GM21423 (cell line): ENCODE results near the gene FOCAD.
"Not testable (repeated sequence)": the region's sequence is repeated elsewhere in the genome, so short reads cannot be mapped to it uniquely, and the experiment has no call there.

ENCODE experiments used
- ATAC-seq: cut with Tn5 transposase; IDR thresholded peaks from one replicate; pipeline ENCODE4 v1.9.1; 2021; ENCODE audit warnings: mild to moderate bottlenecking, moderate library complexity; ENCODE audit not compliant: unreplicated experiment

Gene FOCAD, protein sequence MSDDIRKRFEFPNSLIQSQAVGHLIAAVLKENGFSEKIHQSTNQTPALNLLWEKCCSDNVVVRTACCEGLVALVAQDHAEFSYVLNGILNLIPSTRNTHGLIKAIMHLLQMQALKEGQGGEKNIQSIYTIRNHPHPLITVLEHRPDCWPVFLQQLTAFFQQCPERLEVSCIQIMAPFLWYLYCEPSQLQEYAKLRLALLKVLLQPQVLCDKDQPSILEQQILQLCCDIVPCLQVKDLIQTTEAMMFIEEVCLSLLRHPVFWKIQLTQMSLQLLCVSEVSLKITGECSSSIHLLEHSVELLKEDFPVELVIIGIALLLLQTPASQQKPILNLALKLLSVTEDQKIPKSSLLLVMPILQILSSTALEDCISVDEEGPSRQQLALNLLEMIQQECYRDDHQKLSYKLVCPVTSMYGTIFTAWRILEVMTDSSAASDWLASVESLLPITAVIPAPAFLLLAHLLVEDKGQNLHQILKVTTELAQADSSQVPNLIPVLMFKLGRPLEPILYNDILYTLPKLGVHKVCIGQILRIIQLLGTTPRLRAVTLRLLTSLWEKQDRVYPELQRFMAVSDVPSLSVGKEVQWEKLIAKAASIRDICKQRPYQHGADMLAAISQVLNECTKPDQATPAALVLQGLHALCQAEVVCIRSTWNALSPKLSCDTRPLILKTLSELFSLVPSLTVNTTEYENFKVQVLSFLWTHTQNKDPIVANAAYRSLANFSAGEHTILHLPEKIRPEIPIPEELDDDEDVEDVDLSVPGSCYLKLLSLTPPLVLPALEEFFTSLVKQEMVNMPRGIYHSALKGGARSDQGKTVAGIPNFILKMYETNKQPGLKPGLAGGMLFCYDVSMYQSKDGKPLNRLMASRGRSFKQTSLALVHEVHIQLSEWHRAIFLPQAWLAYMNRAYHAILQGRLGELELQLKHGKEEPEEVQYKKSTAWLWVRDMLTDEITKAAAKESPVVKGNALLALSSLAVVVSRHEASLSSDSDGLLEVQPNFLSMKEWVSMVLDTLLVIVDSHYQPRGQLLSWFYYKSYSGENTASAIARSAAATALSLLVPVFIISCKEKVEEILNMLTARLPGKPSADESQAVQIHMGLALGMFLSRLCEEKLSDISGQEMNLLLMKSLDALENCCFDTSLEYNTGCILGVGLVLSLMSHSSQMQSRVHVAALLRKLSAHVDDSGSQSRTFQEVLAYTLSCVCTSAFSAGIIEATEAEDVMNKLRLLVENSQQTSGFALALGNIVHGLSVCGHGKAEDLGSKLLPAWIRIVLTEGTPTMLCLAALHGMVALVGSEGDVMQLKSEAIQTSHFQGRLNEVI (N-terminal part only)

DNA sequence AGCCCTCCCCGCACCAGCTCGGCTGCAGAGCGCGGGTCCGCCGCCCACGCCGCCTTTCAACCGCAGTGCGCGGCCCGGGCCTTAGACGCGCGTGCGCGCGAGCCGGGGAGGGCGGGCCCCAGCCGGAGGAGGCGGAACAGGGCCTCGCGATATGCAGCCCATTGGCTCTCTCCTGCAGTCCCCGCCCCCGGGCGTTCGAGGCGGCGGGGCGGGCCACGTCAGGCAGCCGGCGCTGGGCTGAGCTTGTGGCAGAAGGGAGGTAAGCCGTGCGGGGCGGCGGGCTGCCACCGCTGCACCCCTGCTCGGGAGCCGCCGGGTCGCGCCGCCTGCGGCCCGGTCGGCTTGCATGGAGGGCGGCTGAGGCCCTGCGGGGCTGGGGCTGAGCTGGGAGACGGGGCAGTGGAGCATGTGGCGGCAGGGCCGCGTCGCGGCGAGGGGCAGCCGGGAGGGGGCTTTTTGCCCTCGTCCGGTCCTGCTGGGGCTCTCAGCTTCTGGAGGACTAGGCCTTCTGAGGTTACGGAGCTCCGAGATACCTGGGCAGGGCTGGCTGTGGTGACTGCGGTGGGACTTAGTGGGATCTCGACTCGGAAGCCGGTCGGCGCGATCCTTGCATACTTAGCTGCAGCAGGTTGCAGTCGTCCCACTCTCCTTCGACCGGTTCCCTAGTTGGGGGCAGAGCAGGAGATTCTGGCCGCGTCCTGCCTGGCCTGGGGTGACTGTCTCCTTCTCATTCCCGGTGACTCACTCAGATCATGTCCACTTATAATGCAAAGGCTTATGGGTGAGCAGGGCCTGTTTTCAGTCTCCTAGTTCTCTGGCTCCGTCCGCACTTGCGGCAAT lies at the start of gene FOCAD:
Gene FOCAD (plus strand): TSS at position 225 of the 840 bp plus-strand sequence. CDS start 31,095 bp downstream, outside the sequence.
- ATAC-seq, result peak; percentile 99

DNA sequence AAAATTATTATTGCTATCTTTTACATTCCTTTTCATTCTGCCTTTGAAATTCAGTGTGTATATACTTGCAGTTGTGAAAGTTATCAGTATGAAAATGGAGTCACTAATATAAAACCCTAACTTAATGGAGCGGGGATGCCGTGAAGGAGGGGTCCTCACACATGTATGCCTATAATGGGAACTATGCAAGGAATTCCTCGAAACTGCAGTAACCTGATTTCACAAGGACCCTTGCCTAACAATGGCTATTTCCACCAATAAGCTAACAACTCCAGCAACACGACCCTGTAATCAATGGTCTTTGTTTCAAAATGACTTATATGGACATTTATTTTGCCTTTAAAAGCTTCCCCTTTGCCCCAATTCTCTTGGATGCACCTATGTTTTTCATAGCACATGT lies 49.2 kb upstream of the FOCAD start:
- ATAC-seq, result no peak

DNA sequence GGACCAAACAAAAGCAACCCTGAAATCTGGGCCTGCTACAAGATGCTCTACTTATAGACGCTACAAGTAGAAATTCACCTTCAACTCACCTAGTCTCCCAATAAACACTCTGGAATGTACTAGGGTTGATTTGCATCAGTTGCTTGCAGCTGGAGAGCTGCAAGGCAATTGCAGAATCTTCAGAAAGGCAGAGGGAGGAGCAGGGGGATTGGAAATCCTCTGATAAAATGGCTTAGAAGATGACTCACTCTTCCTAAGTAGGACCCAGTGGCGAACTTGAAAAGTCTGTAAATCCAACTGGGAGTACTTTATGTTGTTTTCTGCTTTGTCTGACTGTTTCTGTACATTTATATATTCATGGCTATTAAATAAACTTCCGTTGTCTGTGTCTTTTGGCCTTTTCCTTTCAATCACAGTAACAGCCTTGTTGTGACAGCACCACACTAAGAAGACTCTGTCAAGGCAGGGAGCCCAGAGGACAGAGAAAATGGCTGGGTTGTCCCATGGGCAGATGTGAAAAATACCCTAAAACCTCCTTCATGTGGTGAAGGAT lies 47.1 kb upstream of the FOCAD start:
- no peak for ATAC-seq

DNA sequence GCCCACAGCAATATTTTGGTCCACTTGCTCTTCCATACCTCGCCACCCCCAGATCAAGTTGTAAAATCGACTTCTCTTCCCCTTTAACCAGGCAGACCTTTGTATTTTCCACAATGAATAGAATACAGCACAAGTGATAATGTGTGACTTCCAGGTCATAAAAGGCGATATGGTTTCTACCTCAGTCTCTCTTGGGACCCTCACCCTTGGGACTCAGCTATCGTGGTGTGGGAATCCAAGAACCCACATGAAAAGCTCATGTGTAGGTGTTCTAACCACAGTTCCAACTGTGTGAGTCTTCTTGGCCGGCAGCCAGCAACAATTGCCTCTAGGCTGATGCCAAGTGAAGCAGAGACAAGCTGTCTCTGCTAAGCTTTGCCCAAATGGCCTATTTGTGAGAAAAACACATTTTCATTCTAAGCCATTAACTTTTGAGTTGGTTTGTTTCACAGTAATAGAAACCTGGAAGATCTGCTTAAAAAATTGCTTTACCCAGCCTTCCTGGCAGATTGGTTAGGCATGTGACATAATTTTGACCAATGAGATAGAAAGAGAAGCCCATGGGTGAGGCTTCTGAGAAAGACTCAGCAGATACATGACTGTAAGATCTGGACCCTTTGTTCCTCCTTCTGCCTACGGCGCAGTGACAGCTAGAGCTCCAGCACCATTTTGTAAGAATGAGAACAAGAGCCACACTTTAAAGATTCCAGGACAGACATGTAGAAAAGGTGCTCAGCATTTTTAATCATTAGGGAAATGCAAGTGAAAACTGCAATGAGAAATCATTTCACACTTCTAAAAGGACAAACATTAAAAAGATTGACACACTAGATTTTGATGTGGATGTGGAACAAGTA lies 43.5 kb upstream of the FOCAD start:
- ATAC-seq, result peak; percentile 89

DNA sequence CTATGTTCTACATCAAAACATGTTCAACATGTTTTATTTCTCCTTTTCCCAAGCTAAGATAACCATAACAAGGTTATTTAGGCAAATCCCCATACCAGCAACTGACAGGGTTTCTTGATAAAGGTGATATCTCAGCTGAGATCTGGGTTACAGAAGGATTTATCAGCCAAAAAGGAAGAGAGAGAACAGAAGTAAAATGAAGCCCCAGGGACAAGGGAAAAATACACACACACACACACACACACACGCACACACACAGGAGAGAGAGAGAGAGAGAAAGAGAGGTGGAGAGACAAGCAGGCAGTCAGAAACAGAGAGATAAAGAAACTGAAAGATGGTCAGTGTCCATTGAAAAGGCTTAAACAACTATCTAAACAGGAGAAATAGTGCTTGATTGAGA lies 42.0 kb upstream of the FOCAD start:
- ATAC-seq, result no peak

DNA sequence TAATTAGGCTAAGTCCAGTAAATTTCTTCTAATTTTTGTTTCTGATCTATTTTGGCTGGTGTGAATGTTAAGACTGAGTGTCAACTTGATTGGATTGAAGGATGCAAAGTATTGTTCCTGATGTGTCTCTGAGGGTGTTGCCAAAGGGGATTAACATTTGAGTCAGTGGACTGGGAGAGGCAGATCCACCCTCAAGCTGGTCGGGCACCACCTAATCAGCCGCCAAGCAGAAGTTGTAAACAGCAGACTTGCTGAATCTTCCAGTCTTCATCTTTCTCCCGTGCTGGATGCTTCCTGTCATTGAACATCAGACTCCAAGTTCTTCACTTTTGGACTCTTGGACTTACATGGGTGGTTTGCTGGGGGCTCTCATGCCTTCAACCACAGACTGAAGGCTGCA lies 40.4 kb upstream of the FOCAD start:
- ATAC-seq, result no peak

DNA sequence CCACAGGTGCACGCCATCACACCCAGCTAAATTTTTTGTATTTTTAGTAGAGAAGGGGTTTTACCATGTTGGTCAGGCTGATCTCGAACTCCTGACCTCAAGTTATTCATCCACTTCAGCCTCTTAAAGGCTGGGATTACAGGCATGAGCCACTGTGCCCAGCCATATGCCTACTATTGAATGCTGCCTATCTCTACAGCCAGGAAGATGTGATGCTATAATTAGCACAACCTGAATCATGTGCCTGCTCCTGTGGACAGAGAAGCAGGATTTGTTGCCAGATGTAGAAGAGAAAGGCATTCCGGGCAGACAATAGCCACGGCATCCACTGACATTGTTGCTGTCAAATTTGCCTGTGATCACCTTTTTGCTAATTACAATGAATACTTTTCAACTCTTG lies 37.4 kb upstream of the FOCAD start:
- ATAC-seq, result no peak

DNA sequence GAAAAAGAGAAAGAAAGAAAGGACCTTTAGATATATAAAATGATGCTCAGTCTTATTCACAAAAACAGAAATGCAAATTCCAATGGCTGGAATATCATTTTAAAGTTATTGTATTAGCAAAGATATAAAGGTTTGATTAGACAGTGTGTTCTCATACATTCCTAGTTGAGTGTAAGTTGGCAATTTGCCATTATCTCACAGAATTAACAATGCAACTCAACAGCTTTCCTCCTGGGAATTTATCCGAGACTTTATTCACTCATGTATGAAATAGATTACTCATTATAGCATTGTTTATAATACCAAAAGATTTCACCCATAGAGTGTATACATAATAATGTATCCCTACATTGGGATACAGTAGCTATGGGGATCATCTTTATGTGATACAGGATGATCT lies 34.7 kb upstream of the FOCAD start:
- ATAC-seq, result no peak

DNA sequence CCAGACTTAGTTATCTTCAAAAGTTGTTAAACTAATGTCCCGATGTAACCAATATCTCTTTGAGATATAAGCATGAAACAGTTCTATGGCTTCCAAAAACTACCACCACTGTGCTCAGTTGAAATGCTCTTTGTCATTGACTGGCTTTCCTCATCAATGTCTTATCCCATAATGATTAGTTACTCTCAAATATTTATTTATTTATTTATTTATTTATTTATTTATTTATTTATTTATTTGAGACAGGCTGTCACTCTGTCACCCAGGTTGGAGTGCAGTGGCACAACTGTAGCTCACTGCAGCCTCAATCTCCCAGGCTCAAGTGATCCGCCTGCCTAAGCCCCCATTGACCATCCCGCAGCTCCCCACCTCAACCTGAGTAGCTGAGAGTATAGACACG lies 33.7 kb upstream of the FOCAD start:
- ATAC-seq, result no peak

DNA sequence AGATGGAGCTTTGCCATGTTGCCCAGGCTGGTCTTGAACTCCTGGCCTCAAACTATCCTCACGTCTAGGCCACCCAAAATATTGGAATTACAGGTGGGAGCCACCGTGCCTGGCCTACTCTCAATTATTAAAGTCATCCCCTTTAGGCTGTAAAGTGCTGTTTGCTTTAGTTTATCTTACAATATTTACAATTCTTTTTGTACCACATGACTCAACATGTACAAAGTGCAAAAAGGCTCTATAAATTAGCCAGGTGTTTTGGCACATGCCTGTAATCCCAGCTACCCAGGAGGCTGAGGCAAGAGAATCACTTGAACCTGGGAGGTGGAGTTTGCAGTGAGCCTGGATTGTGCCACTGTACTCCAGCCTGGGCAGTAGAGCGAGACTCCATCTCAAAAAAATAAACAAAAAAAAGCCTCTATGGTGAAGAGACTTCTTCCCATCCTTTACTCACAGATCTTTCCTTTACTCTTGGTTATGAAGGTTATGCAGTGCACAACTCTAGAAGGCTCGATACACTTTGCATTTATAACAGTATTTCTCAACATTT lies 33.2 kb upstream of the FOCAD start:
- no peak for ATAC-seq

DNA sequence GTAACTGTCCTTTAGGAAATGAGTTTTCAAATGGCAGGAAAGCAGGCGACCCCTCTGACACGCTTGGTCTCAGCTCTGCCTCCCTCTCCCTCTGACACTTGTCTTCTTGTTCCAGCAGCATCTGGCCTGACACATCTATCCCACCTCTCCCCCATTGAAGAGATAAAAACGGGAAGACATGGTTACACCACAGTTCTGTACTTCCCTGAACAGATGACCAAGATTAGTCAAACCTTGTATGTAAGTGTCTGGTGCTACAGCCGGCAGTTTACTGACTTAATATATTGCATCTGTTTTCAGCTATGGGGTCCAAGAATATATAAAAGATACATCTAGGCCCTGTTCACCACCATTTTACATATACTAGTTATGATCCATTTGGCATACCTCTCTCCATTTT lies 32.1 kb upstream of the FOCAD start:
- ATAC-seq, result no peak

DNA sequence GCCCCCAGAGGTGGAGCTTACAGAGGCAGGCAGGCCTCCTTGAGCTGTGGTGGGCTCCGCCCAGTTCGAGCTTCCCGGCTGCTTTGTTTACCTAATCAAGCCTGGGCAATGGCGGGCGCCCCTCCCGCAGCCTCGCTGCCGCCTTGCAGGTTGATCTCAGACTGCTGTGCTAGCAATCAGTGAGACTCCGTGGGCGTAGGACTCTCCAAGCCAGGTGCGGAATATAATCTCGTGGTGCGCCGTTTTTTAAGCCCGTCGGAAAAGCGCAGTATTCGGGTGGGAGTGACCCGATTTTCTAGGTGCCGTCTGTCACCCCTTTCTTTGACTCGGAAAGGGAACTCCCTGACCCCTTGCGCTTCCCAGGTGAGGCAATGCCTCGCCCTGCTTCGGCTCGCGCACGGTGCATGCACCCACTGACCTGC lies 25.8 kb upstream of the FOCAD start:
- ATAC-seq, result not testable (repeated sequence)

DNA sequence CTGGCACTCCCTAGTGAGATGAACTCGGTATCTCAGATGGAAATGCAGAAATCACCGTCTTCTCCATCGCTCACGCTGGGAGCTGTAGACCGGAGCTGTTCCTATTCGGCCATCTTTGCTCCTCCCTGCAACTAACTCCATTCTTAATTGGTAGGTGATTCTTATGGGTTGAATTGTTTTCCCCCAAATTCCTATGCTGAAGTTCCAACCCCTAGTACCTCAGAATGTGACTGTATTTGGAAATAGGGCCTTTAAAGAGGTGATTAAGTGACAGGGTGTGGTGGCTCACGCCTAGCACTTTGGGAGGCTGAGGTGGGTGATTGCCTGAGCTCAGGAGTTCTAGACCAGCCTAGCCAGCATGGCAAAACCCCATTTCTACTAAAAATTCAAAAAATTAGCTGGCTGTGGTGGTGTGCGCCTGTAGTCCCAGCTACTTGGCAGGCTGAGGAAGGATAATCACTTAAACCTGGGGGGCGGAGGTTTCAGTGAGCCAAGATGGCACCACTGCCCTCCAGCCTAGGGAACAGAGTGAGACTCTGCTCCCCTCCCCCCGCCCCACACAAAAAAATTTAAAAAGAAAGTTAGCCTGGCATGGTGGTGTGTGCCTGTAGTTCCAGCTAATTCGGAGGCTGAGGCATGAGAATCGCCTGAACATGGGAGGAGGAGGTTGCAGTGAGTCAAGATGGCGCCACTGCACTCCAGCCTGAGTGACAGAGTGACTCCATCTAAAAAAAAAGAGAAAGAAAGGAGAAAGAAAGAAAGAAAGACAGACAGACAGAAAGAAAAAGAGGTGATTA lies 25.2 kb upstream of the FOCAD start:
- no peak for ATAC-seq

DNA sequence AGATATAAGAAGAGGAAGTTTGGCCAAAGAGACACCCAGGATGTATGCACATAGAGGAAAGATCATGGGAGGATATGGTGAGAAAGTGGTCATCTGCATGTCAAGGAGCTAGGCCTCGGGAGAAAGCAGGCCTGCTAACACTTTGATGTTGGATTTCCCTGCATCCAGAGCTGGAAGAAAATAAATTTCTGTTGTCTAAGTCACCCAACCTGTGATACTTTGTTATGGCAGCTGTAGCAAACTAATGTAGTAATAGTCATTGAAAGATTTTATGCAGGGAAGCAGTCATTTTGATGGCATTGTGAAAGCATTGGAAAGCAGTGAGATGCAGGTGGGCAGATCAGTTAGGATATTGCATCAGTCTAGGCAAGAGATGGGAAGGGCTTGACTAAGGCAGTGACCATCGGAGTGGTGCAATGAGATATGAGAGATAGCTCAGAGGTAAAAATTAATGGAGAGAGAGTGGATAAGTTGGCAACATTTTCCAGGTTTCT lies 24.5 kb upstream of the FOCAD start:
- ATAC-seq, result no peak

DNA sequence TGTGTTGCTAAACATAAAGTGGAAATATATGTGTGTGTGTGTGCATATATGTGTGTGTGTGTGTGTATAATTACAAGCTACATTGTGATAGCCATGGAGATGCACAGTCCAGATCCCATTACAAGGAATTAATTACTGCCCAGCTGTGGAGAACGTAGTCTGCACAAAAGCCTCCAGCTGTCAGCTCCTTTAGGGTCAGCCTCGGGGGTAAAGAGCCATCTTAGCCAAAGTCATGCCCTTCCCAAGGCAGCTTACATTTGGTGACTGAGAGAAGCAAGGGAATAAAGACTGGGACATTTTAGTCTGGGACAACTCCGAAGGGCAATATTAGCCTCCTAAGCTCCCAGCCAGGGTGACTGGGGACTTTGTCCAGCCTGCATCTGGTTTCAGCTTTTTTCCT lies 21.9 kb upstream of the FOCAD start:
- ATAC-seq, result no peak

DNA sequence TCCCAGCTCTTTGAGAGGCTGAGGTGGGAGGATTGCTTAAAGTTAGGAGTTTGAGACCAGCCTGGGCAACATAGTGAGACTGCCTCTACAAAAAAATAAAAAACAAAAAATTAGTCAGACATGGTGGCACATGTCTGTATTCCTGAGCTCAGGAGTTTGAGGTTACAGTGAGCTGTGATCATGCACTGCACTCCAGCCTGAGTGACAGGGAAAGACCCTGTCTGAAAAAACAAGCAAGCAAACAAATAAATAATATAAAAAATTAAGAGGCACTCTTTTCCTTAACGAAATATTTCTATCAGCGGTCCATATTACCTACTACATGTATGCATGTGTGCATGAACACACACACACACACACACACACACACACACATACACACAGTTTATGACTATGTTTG lies 20.9 kb upstream of the FOCAD start:
- ATAC-seq, result no peak

DNA sequence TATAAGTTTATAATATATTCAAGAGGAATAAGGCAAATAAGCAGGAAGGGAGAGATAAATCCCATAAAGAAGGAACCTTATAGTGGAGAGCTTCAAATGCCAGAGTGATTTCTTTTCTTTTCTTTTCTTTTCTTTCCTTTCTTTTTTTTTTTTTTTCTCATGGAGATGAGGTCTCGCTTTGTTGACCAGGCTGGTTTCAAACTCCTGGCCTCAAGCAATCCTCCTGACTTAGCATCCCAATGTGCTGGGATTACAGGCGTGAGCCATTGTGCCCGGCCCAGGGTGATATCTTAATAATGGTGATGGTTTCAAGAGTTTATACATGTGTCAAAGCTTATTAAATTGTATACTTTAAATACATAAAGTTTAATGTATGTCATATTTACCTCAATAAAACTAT lies 19.6 kb upstream of the FOCAD start:
- no peak for ATAC-seq

DNA sequence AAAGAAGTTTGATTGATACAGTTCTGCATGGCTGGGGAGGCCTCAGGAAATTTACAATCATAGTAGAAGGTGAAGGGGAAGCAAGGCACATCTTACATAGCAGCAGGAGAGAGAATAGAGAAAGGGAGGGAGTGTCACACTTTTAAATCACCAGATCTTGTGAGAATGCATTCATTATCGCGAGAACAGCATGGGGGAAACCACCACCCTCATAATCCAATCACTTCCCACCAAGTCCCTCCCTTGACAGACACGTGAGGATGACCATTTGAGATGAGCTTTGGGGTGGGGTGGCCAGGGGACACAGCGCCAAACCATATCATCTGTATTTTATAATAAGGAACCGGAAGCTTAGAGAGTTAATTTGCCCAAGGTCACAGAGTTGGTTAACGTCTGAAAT lies 13.7 kb upstream of the FOCAD start:
- ATAC-seq, result no peak
